Caco-2 (cell line): Measurements from ENCODE around the gene PSMA3. TPM values are rescaled to one million over a fixed set of nuclear protein-coding genes. Genes with fewer than 3 reads are reported as not detected.

Experiments
- BruUV-seq: library from RNA; stranded (reverse); fragments of 400-500 nt; replicated peaks from 2 replicates; lab custom pipeline; 2021; lab: Mats Ljungman, UMichigan
- CTCF ChIA-PET: fragments of 300-600 bp; sonication (Branson Sonifier 250); formaldehyde crosslinking; loops from one replicate; lab custom pipeline; 2022; ENCODE audit warnings: antibody characterized with exemption; lab: Charles Lee
- POLR2A ChIA-PET: fragments of 300-600 bp; sonication (Branson Sonifier 250); formaldehyde crosslinking; loops from one replicate; lab custom pipeline; 2022; ENCODE audit warnings: antibody characterized with exemption; lab: Charles Lee
- DNase-seq, 2 experiments: peaks; one replicate each; pipeline versions ENCODE4 v3.0.0 to v3.0.0-alpha.2; 2020 to 2022
- H3K27me3 ChIP-seq: replicated peaks from 2 replicates; pipeline ENCODE4 v1.6.0; 2011; ENCODE audit warnings: low read length; ENCODE audit not compliant: control insufficient read depth, insufficient read depth
- H3K36me3 ChIP-seq: 2 replicates; pipeline ENCODE4 v1.5.1; 2011; ENCODE audit warnings: low read length; ENCODE audit not compliant: control insufficient read depth, insufficient read depth
- H3K4me1 ChIP-seq: fragments of 250-450 bp; sonication (Bioruptor Pico); 2 replicates; pipeline ENCODE4 v1.5.1; 2020; ENCODE audit warnings: mild to moderate bottlenecking
- H3K4me3 ChIP-seq: 2 replicates; pipeline ENCODE4 v1.5.1; 2011; ENCODE audit warnings: low read depth, mild to moderate bottlenecking, control low read depth, low read length
- H3K9me3 ChIP-seq: fragments of 250-450 bp; sonication (Bioruptor Pico); 2 replicates; pipeline ENCODE4 v1.5.1; 2020; ENCODE audit warnings: mild to moderate bottlenecking, moderate library complexity
- H3K27ac Mint-ChIP-seq: one replicate; pipeline ENCODE4 v1.8.0; 2022; ENCODE audit warnings: mixed read lengths; ENCODE audit not compliant: unreplicated experiment
- H3K27me3 Mint-ChIP-seq: one replicate; pipeline ENCODE4 v1.8.0; 2022; ENCODE audit warnings: mixed read lengths; ENCODE audit not compliant: insufficient read depth, unreplicated experiment
- H3K36me3 Mint-ChIP-seq: one replicate; pipeline ENCODE4 v1.8.0; 2022; ENCODE audit warnings: mild to moderate bottlenecking, mixed read lengths; ENCODE audit not compliant: insufficient read depth, unreplicated experiment
- H3K4me1 Mint-ChIP-seq: one replicate; pipeline ENCODE4 v1.8.0; 2022; ENCODE audit warnings: low read depth, mixed read lengths; ENCODE audit not compliant: unreplicated experiment
- H3K4me3 Mint-ChIP-seq: one replicate; pipeline ENCODE4 v1.8.0; 2022; ENCODE audit warnings: mild to moderate bottlenecking, moderate library complexity, mixed read lengths; ENCODE audit not compliant: unreplicated experiment
- H3K9me3 Mint-ChIP-seq: one replicate; pipeline ENCODE4 v1.8.0; 2022; ENCODE audit warnings: mixed read lengths; ENCODE audit not compliant: unreplicated experiment
- intact Hi-C: fragments of 100-400 bp; cut with micrococcal nuclease; formaldehyde crosslinking; loops from one replicate; pipeline ENCODE4 v1.10.0; 2022; ENCODE audit not compliant: unreplicated experiment
- total RNA-seq: library from RNA; stranded (reverse); gene quantifications from 2 replicates; pipeline ENCODE4 v1.2.3, GENCODE V29; 2022
- TF ChIP-seq, protein P1 (sequence below), 2 experiments: fragments of 200-600 bp in 1 of 2; IDR thresholded peaks; 1 replicate in 1 of 2; 2 replicates in 1 of 2; pipeline versions ENCODE4 v1.5.1 to v1.8.0; 2011 to 2022; ENCODE audit warnings: antibody characterized with exemption in 1 of 2, control low read depth in 1 of 2, inconsistent platforms in 1 of 2, low read depth in 1 of 2, low read length in 1 of 2, mild to moderate bottlenecking in 1 of 2, moderate library complexity in 1 of 2; ENCODE audit not compliant: insufficient read depth in 1 of 2, severe bottlenecking in 1 of 2, unreplicated experiment in 1 of 2

Gene PSMA3
- total RNA-seq, 1 experiment from 2014 or later = 334 TPM

DNA sequence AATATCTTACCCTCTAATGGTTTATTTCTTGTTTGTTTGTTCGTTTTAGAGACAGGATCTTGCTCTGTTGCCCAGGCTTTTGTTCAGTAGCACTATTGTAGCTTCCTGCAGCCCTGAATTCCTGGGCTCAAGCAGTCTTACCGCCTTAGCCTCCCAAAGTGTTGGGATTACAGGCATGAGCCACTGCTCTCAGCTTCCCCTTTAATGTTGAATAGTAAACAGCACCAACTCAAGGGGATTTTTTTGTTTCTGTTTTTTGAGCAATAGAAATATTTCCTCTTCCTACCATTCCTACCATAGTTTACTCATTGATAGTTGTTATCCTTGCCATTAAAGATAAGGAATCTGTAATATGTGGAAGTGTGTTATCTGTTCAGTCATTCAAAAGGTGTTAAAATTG is 64.4 kb downstream of the PSMA3 start:
- H3K4me1 Mint-ChIP-seq = no peaks in the 10 kb centered on the region
- no peak overlapping the region for H3K27ac Mint-ChIP-seq
- intact Hi-C loops = no loop called here
- TF ChIP-seq, protein P1, sequence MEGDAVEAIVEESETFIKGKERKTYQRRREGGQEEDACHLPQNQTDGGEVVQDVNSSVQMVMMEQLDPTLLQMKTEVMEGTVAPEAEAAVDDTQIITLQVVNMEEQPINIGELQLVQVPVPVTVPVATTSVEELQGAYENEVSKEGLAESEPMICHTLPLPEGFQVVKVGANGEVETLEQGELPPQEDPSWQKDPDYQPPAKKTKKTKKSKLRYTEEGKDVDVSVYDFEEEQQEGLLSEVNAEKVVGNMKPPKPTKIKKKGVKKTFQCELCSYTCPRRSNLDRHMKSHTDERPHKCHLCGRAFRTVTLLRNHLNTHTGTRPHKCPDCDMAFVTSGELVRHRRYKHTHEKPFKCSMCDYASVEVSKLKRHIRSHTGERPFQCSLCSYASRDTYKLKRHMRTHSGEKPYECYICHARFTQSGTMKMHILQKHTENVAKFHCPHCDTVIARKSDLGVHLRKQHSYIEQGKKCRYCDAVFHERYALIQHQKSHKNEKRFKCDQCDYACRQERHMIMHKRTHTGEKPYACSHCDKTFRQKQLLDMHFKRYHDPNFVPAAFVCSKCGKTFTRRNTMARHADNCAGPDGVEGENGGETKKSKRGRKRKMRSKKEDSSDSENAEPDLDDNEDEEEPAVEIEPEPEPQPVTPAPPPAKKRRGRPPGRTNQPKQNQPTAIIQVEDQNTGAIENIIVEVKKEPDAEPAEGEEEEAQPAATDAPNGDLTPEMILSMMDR (IDR thresholded peaks at IDR 0.05; ENCODE audit: insufficient read depth in 1 of 2, low read depth in 1 of 2, low read length in 1 of 2, severe bottlenecking in 1 of 2, unreplicated experiment in 1 of 2) = no peak
- H3K9me3 Mint-ChIP-seq = no peaks in the 10 kb centered on the region
- peaks cover 29% of the 10 kb centered on the region for H3K36me3 Mint-ChIP-seq
- BruUV-seq = no TSS peak
- CTCF ChIA-PET = no interaction called here
- H3K4me1 ChIP-seq = no peaks in the 10 kb centered on the region
- no peaks in the 10 kb centered on the region for H3K27me3 Mint-ChIP-seq
- DNase-seq = no peak
- H3K27me3 ChIP-seq = no peaks in the 10 kb centered on the region
- POLR2A ChIA-PET = no interaction called here
- H3K9me3 ChIP-seq = no peaks in the 10 kb centered on the region
- no peak overlapping the region for H3K4me3 Mint-ChIP-seq
- no peaks in the 10 kb centered on the region for H3K36me3 ChIP-seq
- no peak overlapping the region for H3K4me3 ChIP-seq

DNA sequence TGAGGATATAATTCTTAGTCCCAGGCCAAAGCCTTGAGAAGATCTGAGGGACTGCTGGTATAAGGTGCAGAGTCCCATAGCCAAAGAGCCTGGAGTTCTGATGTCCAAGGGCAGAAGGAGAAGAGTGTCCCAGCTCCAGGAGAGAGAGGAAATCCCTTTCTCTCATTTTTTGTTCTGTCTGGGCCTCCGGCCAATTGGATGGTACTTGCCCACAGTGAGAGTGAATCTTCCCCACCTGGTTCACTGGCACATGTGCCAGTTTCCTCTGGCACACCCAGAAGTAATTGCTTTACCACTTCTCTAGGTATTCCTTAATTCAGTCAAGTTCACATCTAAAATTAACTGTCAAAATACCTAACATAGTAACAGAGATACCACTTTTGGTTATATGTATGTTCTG is 69.1 kb downstream of the PSMA3 start:
- DNase-seq = no peak
- H3K27ac Mint-ChIP-seq = no peak overlapping the region

DNA sequence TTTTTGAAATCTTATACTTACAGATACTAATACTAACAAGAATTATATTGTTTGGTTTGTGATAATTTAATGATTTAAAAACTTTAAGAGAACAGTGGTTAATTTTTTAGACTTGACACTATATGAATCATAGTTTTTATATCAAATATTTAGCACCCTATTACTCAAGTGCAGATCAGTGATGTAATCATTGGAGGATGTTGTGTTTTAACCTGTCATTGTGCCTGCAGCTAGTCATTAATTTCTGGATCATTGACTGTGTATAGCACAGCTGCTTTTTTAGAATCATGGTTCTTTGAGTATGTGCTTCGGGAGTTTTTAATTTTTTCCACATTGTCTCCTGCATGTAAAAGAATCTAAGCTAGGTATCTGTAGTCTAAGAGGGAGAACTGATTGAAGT is 71.0 kb downstream of the PSMA3 start:
- no TSS peak for BruUV-seq
- intact Hi-C loops = no loop called here
- CTCF ChIA-PET = interaction anchor here (0.6 kb wide), 1 partner anchor 50 kb away, joined by 10 read pairs; no protein-coding TSS in a partner anchor

More for the DNA sequence above, 69.1 kb downstream of the PSMA3 start:
- TF ChIP-seq, protein P1 (IDR thresholded peaks at IDR 0.05; ENCODE audit: insufficient read depth in 1 of 2, low read depth in 1 of 2, low read length in 1 of 2, severe bottlenecking in 1 of 2, unreplicated experiment in 1 of 2) = no peak
- Histone ChIP-seq H3K36me3 (no peaks in the 10 kb centered on the region), H3K9me3 (no peaks in the 10 kb centered on the region), H3K27me3 (no peaks in the 10 kb centered on the region), H3K4me1 (no peaks in the 10 kb centered on the region), H3K4me3 (no peak overlapping the region)
- H3K36me3 Mint-ChIP-seq = peaks cover 35% of the 10 kb centered on the region
- H3K9me3 Mint-ChIP-seq = no peaks in the 10 kb centered on the region
- H3K4me1 Mint-ChIP-seq = no peaks in the 10 kb centered on the region
- intact Hi-C loops = no loop called here
- ChIA-PET POLR2A (no interaction called here), CTCF (interaction anchor here (0.6 kb wide), 1 partner anchor 1045 kb away, joined by 3 read pairs; no protein-coding TSS in a partner anchor)
- H3K4me3 Mint-ChIP-seq = no peak overlapping the region
- no peaks in the 10 kb centered on the region for H3K27me3 Mint-ChIP-seq
- BruUV-seq = no TSS peak

More for the DNA sequence above, 71.0 kb downstream of the PSMA3 start:
- peaks cover 38% of the 10 kb centered on the region for H3K36me3 Mint-ChIP-seq
- Histone ChIP-seq H3K27me3 (no peaks in the 10 kb centered on the region), H3K4me3 (no peak overlapping the region), H3K36me3 (peaks cover 2% of the 10 kb centered on the region; the same call in 1 of the 2 replicates), H3K9me3 (no peaks in the 10 kb centered on the region), H3K4me1 (no peaks in the 10 kb centered on the region)
- H3K27me3 Mint-ChIP-seq = no peaks in the 10 kb centered on the region
- POLR2A ChIA-PET = no interaction called here
- H3K9me3 Mint-ChIP-seq = no peaks in the 10 kb centered on the region
- no peak overlapping the region for H3K27ac Mint-ChIP-seq
- H3K4me1 Mint-ChIP-seq = no peaks in the 10 kb centered on the region
- TF ChIP-seq, protein P1 (IDR thresholded peaks at IDR 0.05; ENCODE audit: insufficient read depth in 1 of 2, low read depth in 1 of 2, low read length in 1 of 2, severe bottlenecking in 1 of 2, unreplicated experiment in 1 of 2) = no peak
- no peak overlapping the region for H3K4me3 Mint-ChIP-seq
- DNase-seq = no peak

Other genes starting within 250 kb of the PSMA3 start
- 0.07 and 0.16 TPM in 2 replicates for gene ARMH4, start 92.6 kb upstream of the PSMA3 start, total RNA-seq
- gene ACTR10, start 44.7 kb upstream of the PSMA3 start, total RNA-seq = 49.0 and 50.1 TPM in 2 replicates
- gene ARID4A, start 53.7 kb downstream of the PSMA3 start, total RNA-seq = 30.7 and 31.5 TPM in 2 replicates
- gene TOMM20L, start 151.1 kb downstream of the PSMA3 start, total RNA-seq = 1.2 and 1.7 TPM in 2 replicates
- gene TIMM9, start 182.7 kb downstream of the PSMA3 start, total RNA-seq = 68.5 and 69.2 TPM in 2 replicates
- gene KIAA0586, start 182.9 kb downstream of the PSMA3 start, total RNA-seq = 13.5 and 18.2 TPM in 2 replicates